ENCODE results near the gene CNIH3.

CNIH3 gene

DNA sequence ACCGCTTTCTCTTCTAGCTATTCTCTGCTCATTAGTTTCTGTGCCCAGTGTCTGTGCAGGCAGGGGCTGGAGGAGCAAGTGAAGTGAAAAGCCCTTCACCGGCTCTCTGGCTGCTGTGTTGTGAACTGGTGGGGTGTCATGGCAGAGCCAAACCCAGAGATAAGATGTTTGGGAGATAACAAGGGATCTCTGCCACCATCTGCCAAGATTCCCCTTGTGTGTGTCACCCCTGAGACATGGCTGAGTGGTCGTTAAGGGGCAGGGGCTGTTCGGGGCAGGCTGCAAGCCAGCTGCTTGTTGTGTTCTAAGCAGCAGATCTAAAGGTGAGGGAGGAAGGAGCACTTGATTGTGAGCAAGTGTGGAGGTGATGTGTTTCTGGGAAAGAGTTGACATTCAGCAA, 24.5 kb downstream of the CNIH3 start:
- DNase-seq (ENCODE audit: low read depth in 4 of 4, low spot score in 1 of 4): no peak

GRCh38 chr1:224641030-224641429, 24.9 kb downstream of the CNIH3 start:
- no peak for DNase-seq (ENCODE audit: low read depth in 4 of 4, low spot score in 1 of 4)

GRCh38 chr1:224643653-224644052, 27.5 kb downstream of the CNIH3 start:
- DNase-seq (ENCODE audit: low read depth in 4 of 4, low spot score in 1 of 4): no peak

- DNase-seq (ENCODE audit: low read depth in 4 of 4, low spot score in 1 of 4): peak in 3 of 4 experiments; percentile 13 to 34 (median 26)
Observed at GRCh38 chr1:224644553-224645154, 28.5 kb downstream of the CNIH3 start.

- no peak for DNase-seq (ENCODE audit: low read depth in 4 of 4, low spot score in 1 of 4)
Observed at GRCh38 chr1:224647449-224647848, 31.3 kb downstream of the CNIH3 start.

DNA sequence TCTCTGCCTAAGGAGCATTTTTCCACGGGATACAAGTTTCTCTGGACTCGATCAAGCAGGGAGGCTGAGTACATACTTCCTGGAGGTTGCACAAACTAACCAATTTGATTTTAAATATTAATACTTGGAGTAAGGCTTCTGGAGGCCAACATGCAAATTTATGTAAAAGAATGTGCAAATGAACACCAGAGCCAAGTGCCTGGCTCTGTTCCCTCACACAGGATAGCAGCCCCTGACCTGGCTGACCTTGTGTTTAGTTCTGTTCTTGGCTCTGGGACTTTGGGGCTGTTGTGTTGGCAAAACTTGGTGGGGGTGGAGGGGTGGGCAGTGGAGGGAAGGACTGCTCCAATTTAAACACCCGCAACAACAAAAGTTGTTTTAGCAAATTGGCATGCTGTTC, 34.2 kb downstream of the CNIH3 start:
- no peak for DNase-seq (ENCODE audit: low read depth in 4 of 4, low spot score in 1 of 4)

GRCh38 chr1:224651188-224651587, 35.1 kb downstream of the CNIH3 start:
- DNase-seq (ENCODE audit: low read depth in 4 of 4, low spot score in 1 of 4): no peak

- no peak for DNase-seq (ENCODE audit: low read depth in 4 of 4, low spot score in 1 of 4)
Observed at GRCh38 chr1:224656392-224656791, 40.3 kb downstream of the CNIH3 start.

DNA sequence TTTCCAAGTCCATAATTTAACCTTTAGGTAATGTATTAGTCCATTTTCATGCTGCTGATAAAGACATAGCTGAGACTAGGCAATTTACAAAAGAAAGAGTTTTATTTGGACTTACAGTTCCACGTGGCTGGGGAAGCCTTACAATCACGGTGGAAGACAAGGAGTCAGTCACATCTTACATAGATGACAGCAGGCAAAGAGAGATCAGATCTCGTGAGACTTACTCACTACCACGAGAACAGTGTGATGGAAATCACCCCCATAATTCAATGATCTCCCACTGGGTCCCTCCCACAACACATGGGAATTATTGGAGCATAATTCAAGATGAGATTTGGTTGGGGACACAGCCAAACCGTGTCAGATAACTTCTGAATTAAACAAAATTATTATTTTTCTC, 44.0 kb downstream of the CNIH3 start:
- DNase-seq (ENCODE audit: low read depth in 4 of 4, low spot score in 1 of 4): no peak

- no peak for DNase-seq (ENCODE audit: low read depth in 4 of 4, low spot score in 1 of 4)
Observed at GRCh38 chr1:224662870-224663269, 46.8 kb downstream of the CNIH3 start.

DNA sequence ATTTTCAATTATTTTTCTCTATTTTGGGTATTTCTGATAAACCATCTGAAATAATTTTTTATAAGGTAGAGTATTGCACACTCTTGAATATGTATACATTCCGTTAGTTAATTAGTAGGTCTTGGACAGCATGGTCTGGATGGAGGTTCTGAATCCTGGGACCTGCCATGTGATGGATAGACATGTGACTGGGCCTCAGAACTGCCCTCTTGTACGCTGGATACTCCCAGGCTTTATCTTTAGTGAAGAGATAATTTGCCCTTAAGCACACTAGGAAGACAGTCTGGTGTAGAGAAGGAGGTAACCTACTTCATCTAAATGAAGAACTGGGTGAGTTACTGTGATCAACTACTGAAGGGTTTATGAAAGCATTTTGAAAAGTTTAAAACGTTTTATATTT, 48.9 kb downstream of the CNIH3 start:
- DNase-seq (ENCODE audit: low read depth in 4 of 4, low spot score in 1 of 4): no peak

GRCh38 chr1:224666078-224666477, 50.0 kb downstream of the CNIH3 start:
- DNase-seq (ENCODE audit: low read depth in 4 of 4, low spot score in 1 of 4): no peak

DNA sequence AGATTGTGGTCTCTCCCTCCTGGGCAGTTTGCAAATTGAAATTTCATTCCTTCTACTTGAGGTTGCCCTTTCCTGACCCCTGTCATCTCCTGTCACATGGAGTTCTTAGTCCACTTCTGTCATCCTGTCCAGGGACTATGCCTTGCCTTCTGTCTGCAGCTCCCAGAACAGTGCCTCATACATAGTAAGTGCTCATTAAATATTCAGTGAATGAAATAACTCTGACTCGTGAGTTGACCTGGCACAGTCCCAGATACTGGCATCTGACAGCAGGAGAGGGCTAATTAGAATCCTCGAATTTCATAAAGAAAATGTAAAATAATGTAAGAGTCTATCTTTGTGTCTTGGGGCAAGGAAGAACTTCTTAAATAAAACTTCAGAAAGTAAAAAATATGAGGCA, 50.8 kb downstream of the CNIH3 start:
- DNase-seq (ENCODE audit: low read depth in 4 of 4, low spot score in 1 of 4): no peak

DNA sequence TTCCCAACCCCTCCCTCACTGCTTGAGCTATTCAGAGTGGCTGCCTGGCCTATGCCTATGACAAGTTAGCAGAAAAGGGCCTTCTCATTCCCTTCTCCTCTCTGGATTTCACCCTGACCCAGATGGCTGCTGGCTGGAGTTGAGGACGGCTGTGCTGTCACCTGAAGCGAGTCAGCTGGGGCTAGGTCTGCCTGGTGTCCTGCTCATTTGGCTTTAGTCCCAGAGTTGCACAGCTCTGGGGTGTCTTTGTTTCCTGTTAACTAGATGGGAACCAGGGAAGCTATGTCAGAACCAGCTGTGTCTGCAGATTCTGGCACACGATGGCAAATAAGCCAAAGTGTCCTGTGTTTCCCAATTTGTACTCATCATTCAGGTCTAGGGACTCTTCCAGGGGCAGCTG, 52.9 kb downstream of the CNIH3 start:
- DNase-seq (ENCODE audit: low read depth in 4 of 4, low spot score in 1 of 4): no peak

DNA sequence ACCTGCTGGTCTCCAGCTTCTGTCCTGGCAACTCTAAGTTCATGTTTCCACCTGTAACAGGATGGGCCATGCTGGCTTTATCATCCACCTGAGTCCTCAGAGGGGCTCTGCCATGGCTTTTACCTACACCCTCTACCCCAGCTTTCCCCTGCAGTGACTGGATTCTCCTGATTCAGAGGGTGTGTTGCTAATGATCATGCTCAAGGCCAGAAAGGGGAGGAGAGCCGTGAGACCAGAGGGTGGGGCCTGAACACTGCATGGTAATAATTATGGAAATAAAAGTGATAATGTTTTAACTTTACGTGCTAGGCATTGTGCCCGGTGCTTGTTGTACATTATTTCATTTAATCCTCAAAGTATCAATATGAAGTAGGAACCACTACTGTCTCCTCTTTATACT, 53.3 kb downstream of the CNIH3 start:
- DNase-seq (ENCODE audit: low read depth in 4 of 4, low spot score in 1 of 4): no peak

GRCh38 chr1:224670506-224670905, 54.4 kb downstream of the CNIH3 start:
- no peak for DNase-seq (ENCODE audit: low read depth in 4 of 4, low spot score in 1 of 4)

DNA sequence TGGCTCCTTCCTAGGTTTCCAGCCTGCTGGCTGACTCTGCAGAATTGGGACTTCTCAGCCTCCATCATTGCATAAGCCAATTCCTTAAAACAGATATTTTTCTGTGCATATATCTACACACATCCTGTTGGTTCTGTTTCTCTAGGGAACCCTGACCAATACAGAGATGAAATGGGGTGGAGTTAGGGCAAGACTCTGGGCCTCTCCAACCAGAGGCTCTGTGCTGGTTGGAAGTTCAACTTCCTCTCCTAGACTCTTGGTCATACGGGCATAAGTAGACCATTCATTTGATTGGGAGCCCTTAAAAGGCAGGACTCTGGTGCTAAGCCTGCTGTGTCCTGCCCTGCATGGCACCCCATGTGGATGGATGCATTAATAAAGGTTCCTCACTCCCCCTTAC, 55.0 kb downstream of the CNIH3 start:
- DNase-seq (ENCODE audit: low read depth in 4 of 4, low spot score in 1 of 4): no peak

- DNase-seq (ENCODE audit: low read depth in 4 of 4, low spot score in 1 of 4): no peak
Observed at GRCh38 chr1:224673141-224673540, 57.0 kb downstream of the CNIH3 start.

DNA sequence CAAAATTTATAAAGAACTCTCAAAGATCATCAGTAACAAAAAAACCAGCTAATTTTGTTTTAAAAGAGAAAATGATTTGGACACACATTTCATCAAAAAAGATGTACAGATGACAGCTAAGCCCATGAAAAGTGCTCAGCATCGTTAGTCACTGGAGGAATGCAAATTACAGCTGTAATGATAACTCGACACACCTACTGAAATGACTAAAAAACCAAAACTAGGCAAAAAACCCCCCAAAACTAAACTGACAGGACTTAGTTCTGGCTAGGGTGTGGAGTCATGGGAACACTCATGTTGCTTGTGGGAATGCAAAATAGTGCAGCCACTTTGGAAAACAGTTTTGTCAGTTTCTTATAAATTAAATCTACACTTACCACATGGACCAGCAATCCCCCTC, 59.5 kb downstream of the CNIH3 start:
- no peak for DNase-seq (ENCODE audit: low read depth in 4 of 4, low spot score in 1 of 4)

GRCh38 chr1:224676551-224676950, 60.4 kb downstream of the CNIH3 start:
- no peak for DNase-seq (ENCODE audit: low read depth in 4 of 4, low spot score in 1 of 4)

GRCh38 chr1:224678168-224678567, 62.1 kb downstream of the CNIH3 start:
- DNase-seq (ENCODE audit: low read depth in 4 of 4, low spot score in 1 of 4): no peak

- no peak for DNase-seq (ENCODE audit: low read depth in 4 of 4, low spot score in 1 of 4)
Observed at GRCh38 chr1:224679606-224680005, 63.5 kb downstream of the CNIH3 start.

- no peak for DNase-seq (ENCODE audit: low read depth in 4 of 4, low spot score in 1 of 4)
Observed at GRCh38 chr1:224681816-224682215, 65.7 kb downstream of the CNIH3 start.

GRCh38 chr1:224683936-224684335, 67.8 kb downstream of the CNIH3 start:
- no peak for DNase-seq (ENCODE audit: low read depth in 4 of 4, low spot score in 1 of 4)

All from stimulated activated CD4-positive, alpha-beta T cell treated with anti-CD3 and anti-CD28 coated beads, Interleukin-1b, Interleukin-23, amount 100 ng/mL, for 24 hours (primary cell).